Measurements from ENCODE around the gene PAN3. TPM values are rescaled to one million over a fixed set of nuclear protein-coding genes. Genes with fewer than 3 reads are reported as not detected.
"Not testable (repeated sequence)": the region's sequence is repeated elsewhere in the genome, so short reads cannot be mapped to it uniquely, and the experiment has no call there.

The PAN3 gene
- total RNA-seq, 2 donors from 2014 or later = 28.5 to 35.6 TPM

- H3K9me3 Mint-ChIP-seq = no peaks in the 10 kb centered on the region
- H3K4me3 Mint-ChIP-seq = no peak overlapping the region
- no peaks in the 10 kb centered on the region for H3K36me3 Mint-ChIP-seq (ENCODE audit: low read depth)
- H3K4me1 Mint-ChIP-seq = peaks cover 4% of the 10 kb centered on the region
- H3K27ac Mint-ChIP-seq = no peak overlapping the region
- H3K27me3 Mint-ChIP-seq = peaks cover 2% of the 10 kb centered on the region
- no peak for ATAC-seq (replicated peaks)
These were observed 17.1 kb upstream of the PAN3 start for GRCh38 chr13:28121224-28121623.

DNA sequence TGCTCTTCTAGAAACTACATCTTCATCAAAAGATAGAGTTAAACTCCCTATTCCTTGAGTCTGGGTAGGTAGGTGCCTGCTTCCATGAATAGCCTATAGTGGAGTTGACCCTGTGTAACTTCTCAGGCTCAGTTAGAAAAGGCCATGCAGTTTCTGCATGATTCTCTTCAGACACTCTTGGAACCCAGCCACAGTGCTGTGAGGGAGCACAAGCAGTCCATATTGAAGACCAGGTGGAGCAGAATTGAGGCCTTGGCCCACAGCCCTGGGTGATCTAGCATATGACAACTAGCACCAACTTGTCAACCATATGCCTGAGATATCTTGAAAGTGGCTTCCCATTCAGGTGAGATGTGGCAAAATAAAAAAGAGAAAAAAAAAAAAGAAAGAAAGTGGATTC, 10.3 kb upstream of the PAN3 start:
- H3K4me3 Mint-ChIP-seq = no peak overlapping the region
- H3K36me3 Mint-ChIP-seq (ENCODE audit: low read depth) = no peaks in the 10 kb centered on the region
- no peaks in the 10 kb centered on the region for H3K9me3 Mint-ChIP-seq
- no peaks in the 10 kb centered on the region for H3K4me1 Mint-ChIP-seq
- no peak overlapping the region for H3K27ac Mint-ChIP-seq
- H3K27me3 Mint-ChIP-seq = no peaks in the 10 kb centered on the region
- no peak for ATAC-seq (replicated peaks)

- no peaks in the 10 kb centered on the region for H3K27me3 Mint-ChIP-seq
- H3K9me3 Mint-ChIP-seq = no peaks in the 10 kb centered on the region
- H3K4me3 Mint-ChIP-seq = no peak overlapping the region
- ATAC-seq (replicated peaks) = no peak
- no peaks in the 10 kb centered on the region for H3K4me1 Mint-ChIP-seq
- H3K27ac Mint-ChIP-seq = no peak overlapping the region
- no peaks in the 10 kb centered on the region for H3K36me3 Mint-ChIP-seq (ENCODE audit: low read depth)
These were observed 9.4 kb upstream of the PAN3 start for GRCh38 chr13:28128926-28129325.

GRCh38 chr13:28129911-28130693, 8.2 kb upstream of the PAN3 start:
- no peaks in the 10 kb centered on the region for H3K4me1 Mint-ChIP-seq
- H3K27me3 Mint-ChIP-seq = no peaks in the 10 kb centered on the region
- no peaks in the 10 kb centered on the region for H3K36me3 Mint-ChIP-seq (ENCODE audit: low read depth)
- no peak overlapping the region for H3K4me3 Mint-ChIP-seq
- no peak overlapping the region for H3K27ac Mint-ChIP-seq
- H3K9me3 Mint-ChIP-seq = no peaks in the 10 kb centered on the region
- ATAC-seq (replicated peaks) = no peak

DNA sequence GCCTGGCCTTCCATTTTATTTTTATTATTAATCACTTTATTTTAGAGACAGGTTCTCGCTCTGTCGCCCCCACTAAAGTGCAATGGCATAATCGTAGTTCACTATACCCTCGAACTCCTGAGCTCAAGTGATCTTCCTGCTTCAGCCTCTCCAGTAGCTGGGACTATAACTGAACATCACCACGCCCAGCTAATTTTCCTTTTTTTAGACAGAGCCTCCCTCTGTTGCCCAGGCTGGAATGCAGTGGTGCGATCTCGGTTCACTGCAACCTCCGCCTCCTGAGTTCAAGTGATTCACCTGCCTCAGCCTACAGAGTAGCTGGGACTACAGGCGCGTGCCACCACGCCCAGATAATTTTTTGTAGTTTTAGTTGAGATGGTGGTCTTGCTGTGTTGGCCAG, 6.7 kb upstream of the PAN3 start:
- Mint-ChIP-seq H3K27ac (no peak overlapping the region), H3K9me3 (no peaks in the 10 kb centered on the region), H3K4me1 (no peaks in the 10 kb centered on the region), H3K36me3 (ENCODE audit: low read depth) (no peaks in the 10 kb centered on the region), H3K4me3 (no peak overlapping the region), H3K27me3 (no peaks in the 10 kb centered on the region)
- no peak for ATAC-seq (replicated peaks)

GRCh38 chr13:28136916-28137315, 1.4 kb upstream of the PAN3 start:
- Mint-ChIP-seq H3K27ac (peak overlapping the region; percentile 97), H3K27me3 (no peaks in the 10 kb centered on the region), H3K4me3 (peak overlapping the region; percentile 93), H3K9me3 (no peaks in the 10 kb centered on the region), H3K36me3 (ENCODE audit: low read depth) (peaks cover 7% of the 10 kb centered on the region), H3K4me1 (peaks cover 23% of the 10 kb centered on the region)
- ATAC-seq (replicated peaks) = no peak

- H3K27me3 Mint-ChIP-seq = no peaks in the 10 kb centered on the region
- H3K4me1 Mint-ChIP-seq = peaks cover 30% of the 10 kb centered on the region
- no peaks in the 10 kb centered on the region for H3K9me3 Mint-ChIP-seq
- peak overlapping the region; percentile 97 for H3K27ac Mint-ChIP-seq
- H3K36me3 Mint-ChIP-seq (ENCODE audit: low read depth) = peaks cover 7% of the 10 kb centered on the region
- peak overlapping the region; percentile 93 for H3K4me3 Mint-ChIP-seq
- no peak for ATAC-seq (replicated peaks)
These were observed 749 bp upstream of the PAN3 start for GRCh38 chr13:28137596-28137995.

- Mint-ChIP-seq H3K9me3 (no peaks in the 10 kb centered on the region), H3K4me1 (peaks cover 31% of the 10 kb centered on the region), H3K27me3 (no peaks in the 10 kb centered on the region), H3K36me3 (ENCODE audit: low read depth) (peaks cover 7% of the 10 kb centered on the region), H3K27ac (peak overlapping the region; percentile 97), H3K4me3 (peak overlapping the region; percentile 93)
- ATAC-seq (replicated peaks) = peak; percentile 68
These were observed 568 bp downstream of the PAN3 start for GRCh38 chr13:28138756-28139470.

GRCh38 chr13:28140433-28141125, 2.2 kb downstream of the PAN3 start:
- peaks cover 16% of the 10 kb centered on the region for H3K36me3 Mint-ChIP-seq (ENCODE audit: low read depth)
- peak overlapping the region; percentile 85 for H3K27ac Mint-ChIP-seq
- H3K4me3 Mint-ChIP-seq = peak overlapping the region; percentile 93
- H3K9me3 Mint-ChIP-seq = no peaks in the 10 kb centered on the region
- no peaks in the 10 kb centered on the region for H3K27me3 Mint-ChIP-seq
- ATAC-seq (replicated peaks) = no peak
- peaks cover 31% of the 10 kb centered on the region for H3K4me1 Mint-ChIP-seq

- peaks cover 22% of the 10 kb centered on the region for H3K36me3 Mint-ChIP-seq (ENCODE audit: low read depth)
- peaks cover 31% of the 10 kb centered on the region for H3K4me1 Mint-ChIP-seq
- not testable (repeated sequence) for ATAC-seq (replicated peaks); H3K27ac Mint-ChIP-seq; H3K27me3 Mint-ChIP-seq; H3K9me3 Mint-ChIP-seq
- peak overlapping the region; percentile 52 for H3K4me3 Mint-ChIP-seq
These were observed 3.2 kb downstream of the PAN3 start for GRCh38 chr13:28141542-28141941.

DNA sequence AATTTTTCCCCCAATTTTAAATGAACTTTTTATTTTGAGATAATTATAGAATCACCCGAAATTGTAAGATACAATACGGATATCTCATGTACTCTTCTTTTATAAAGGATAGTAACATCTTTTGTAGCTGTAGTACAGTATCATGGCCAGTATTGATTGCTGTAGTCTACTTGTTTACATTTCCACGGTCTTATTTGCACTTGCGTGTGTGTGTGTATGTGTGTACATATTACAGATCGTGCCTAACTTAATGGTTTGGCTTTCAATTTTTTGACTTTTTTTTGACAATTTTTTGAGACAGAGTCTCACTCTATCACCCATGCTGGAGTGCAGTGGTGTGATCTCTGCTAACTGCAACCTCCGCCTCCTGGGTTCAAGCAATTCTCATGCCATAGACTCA, 6.7 kb downstream of the PAN3 start:
- Mint-ChIP-seq H3K9me3 (no peaks in the 10 kb centered on the region), H3K36me3 (ENCODE audit: low read depth) (peaks cover 23% of the 10 kb centered on the region), H3K4me1 (peaks cover 24% of the 10 kb centered on the region), H3K27me3 (no peaks in the 10 kb centered on the region), H3K27ac (no peak overlapping the region), H3K4me3 (no peak overlapping the region)
- no peak for ATAC-seq (replicated peaks)

GRCh38 chr13:28147495-28147894, 9.2 kb downstream of the PAN3 start:
- Mint-ChIP-seq H3K4me1 (peaks cover 16% of the 10 kb centered on the region), H3K9me3 (no peaks in the 10 kb centered on the region), H3K4me3 (no peak overlapping the region), H3K36me3 (ENCODE audit: low read depth) (peaks cover 29% of the 10 kb centered on the region), H3K27ac (no peak overlapping the region), H3K27me3 (no peaks in the 10 kb centered on the region)
- ATAC-seq (replicated peaks) = peak; percentile 93

- ATAC-seq (replicated peaks) = no peak
- H3K4me1 Mint-ChIP-seq = peaks cover 27% of the 10 kb centered on the region
- no peak overlapping the region for H3K4me3 Mint-ChIP-seq
- no peak overlapping the region for H3K27ac Mint-ChIP-seq
- no peaks in the 10 kb centered on the region for H3K27me3 Mint-ChIP-seq
- H3K9me3 Mint-ChIP-seq = peaks cover 3% of the 10 kb centered on the region
- peaks cover 2% of the 10 kb centered on the region for H3K36me3 Mint-ChIP-seq (ENCODE audit: low read depth)
These were observed 20.7 kb downstream of the PAN3 start for GRCh38 chr13:28159057-28159456.

DNA sequence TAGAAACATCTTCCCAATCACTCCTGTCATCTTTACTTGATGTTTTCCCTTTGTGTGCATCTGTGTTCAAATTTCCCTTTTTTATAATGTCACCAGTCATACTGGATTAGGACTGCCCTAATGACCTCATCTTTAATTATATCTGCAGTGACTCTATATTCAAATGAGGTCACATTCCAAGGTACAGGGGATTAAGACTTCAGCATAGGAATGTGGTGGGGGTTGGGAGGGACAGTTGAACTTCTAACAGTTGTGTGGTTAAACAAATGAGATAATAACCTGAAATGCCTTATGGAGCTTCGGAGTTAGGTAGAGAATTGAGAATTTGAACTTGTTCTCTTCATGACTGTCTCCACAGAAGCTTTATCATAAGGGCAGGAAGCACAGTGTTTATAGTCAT, 23.0 kb downstream of the PAN3 start:
- peaks cover 3% of the 10 kb centered on the region for H3K9me3 Mint-ChIP-seq
- H3K4me1 Mint-ChIP-seq = peaks cover 34% of the 10 kb centered on the region
- H3K27ac Mint-ChIP-seq = no peak overlapping the region
- no peak overlapping the region for H3K4me3 Mint-ChIP-seq
- H3K36me3 Mint-ChIP-seq (ENCODE audit: low read depth) = no peaks in the 10 kb centered on the region
- no peaks in the 10 kb centered on the region for H3K27me3 Mint-ChIP-seq
- ATAC-seq (replicated peaks) = no peak

DNA sequence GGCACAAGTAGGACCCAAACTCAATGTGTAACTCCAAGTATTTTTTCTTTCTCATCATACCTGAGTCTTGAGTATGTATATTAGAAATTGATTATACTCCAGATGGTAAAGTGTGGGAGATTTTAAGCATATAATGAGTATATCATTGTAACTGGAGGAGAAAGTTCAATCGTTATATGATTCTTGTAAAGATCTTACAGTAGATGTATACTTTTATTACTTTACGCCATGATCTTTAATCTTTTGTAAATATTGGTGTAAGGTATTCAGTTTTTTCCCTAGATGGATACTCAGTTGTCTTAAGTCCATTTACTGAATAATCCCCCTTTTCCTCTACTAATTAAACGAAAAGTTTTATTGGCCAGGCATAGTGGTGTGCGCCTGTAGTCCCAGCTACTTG, 25.2 kb downstream of the PAN3 start:
- no peaks in the 10 kb centered on the region for H3K27me3 Mint-ChIP-seq
- no peak for ATAC-seq (replicated peaks)
- H3K4me1 Mint-ChIP-seq = peaks cover 35% of the 10 kb centered on the region
- H3K4me3 Mint-ChIP-seq = no peak overlapping the region
- H3K36me3 Mint-ChIP-seq (ENCODE audit: low read depth) = no peaks in the 10 kb centered on the region
- H3K27ac Mint-ChIP-seq = no peak overlapping the region
- H3K9me3 Mint-ChIP-seq = no peaks in the 10 kb centered on the region

All from activated T-helper 17 cell treated with anti-CD3 and anti-CD28 coated beads, Interleukin-2, amount 50 U/mL, for 72 hours (primary cell).